GM12878 (cell line): ENCODE measurements around the gene RELT. TPM values are rescaled to one million over a fixed set of nuclear protein-coding genes. Genes with fewer than 3 reads are reported as not detected.

Source experiments
- ATF7 ChIP-seq: fragments of 450-650 bp; IDR thresholded peaks from 2 replicates; pipeline ENCODE4 v1.6.1; 2016; ENCODE audit warnings: low read depth, mild to moderate bottlenecking
- BHLHE40 ChIP-seq, 2 experiments: fragments of 450-650 bp in 1 of 2; IDR thresholded peaks; 2 replicates each; pipeline ENCODE4 v1.6.1; 2011 to 2017; ENCODE audit warnings: low read depth in 2 of 2, borderline replicate concordance in 1 of 2, improper control_type of control experiment in 1 of 2, low read length in 1 of 2, mild to moderate bottlenecking in 1 of 2
- CHD1 ChIP-seq: IDR thresholded peaks from 2 replicates; pipeline ENCODE4 v1.6.1; 2012; ENCODE audit warnings: low read depth, low read length, improper control_type of control experiment
- DPF2 ChIP-seq: fragments of 450-650 bp; IDR thresholded peaks from 2 replicates; pipeline ENCODE4 v1.6.1; 2017; ENCODE audit warnings: mild to moderate bottlenecking
- GATAD2B ChIP-seq: fragments of 450-650 bp; conservative IDR thresholded peaks from 2 replicates; pipeline ENCODE4 v1.6.1; 2017; ENCODE audit warnings: low read depth, mild to moderate bottlenecking, moderate library complexity
- HDAC2 ChIP-seq: fragments of 200-600 bp; sonication (generic); IDR thresholded peaks from 2 replicates; pipeline ENCODE4 v1.6.1; 2017
- MTA2 ChIP-seq: fragments of 450-650 bp; IDR thresholded peaks from 2 replicates; pipeline ENCODE4 v1.6.1; 2016; ENCODE audit warnings: low read depth, mild to moderate bottlenecking, moderate library complexity
- PRDM15 ChIP-seq: fragments of 450-650 bp; formaldehyde crosslinking; IDR thresholded peaks from 2 replicates; pipeline ENCODE4 v1.4.0; 2020; ENCODE audit warnings: mild to moderate bottlenecking, moderate library complexity
- RBBP5 ChIP-seq: fragments of 200-600 bp; sonication (generic); conservative IDR thresholded peaks from 2 replicates; pipeline ENCODE4 v1.6.1; 2016
- RFX5 ChIP-seq: IDR thresholded peaks from 2 replicates; pipeline ENCODE4 v1.6.1; 2011; ENCODE audit warnings: low read depth, low read length, improper control_type of control experiment
- TBL1XR1 ChIP-seq: IDR thresholded peaks from 2 replicates; pipeline ENCODE4 v1.6.1; 2012; ENCODE audit warnings: low read depth, low read length, improper control_type of control experiment
- TCF3 ChIP-seq: IDR thresholded peaks from 2 replicates; pipeline ENCODE4 v1.6.1; 2012; ENCODE audit warnings: low read depth, mild to moderate bottlenecking, low read length, borderline replicate concordance; ENCODE audit not compliant: insufficient read depth
- USF1 ChIP-seq: IDR thresholded peaks from 2 replicates; pipeline ENCODE4 v1.6.1; 2011; ENCODE audit warnings: borderline replicate concordance, low read depth, mild to moderate bottlenecking, moderate library complexity, mixed read lengths, low read length; ENCODE audit not compliant: insufficient read depth; ENCODE audit errors: extremely low read length
- ZBTB40 ChIP-seq: fragments of 450-650 bp; IDR thresholded peaks from 2 replicates; pipeline ENCODE4 v1.6.1; 2016; ENCODE audit warnings: mild to moderate bottlenecking, moderate library complexity, borderline replicate concordance
- ZNF274 ChIP-seq: IDR thresholded peaks from one replicate; pipeline ENCODE4 v1.8.0; 2011; ENCODE audit not compliant: insufficient read length, insufficient read depth
- ZZZ3 ChIP-seq: IDR thresholded peaks from 2 replicates; pipeline ENCODE4 v1.6.1; 2011; ENCODE audit warnings: low read depth; ENCODE audit not compliant: control insufficient read depth, insufficient read length
- polyA plus RNA-seq, 11 experiments: library from polyadenylated mRNA; depleted of rRNA in 4 of 11; unstranded in 6 of 11; stranded (reverse) in 5 of 11; fragments of >200 nt; fragmentation: Nextera tagmentation in 4 of 11; fragmentation: Illumina TruSeq in 1 of 11; extraction: Ambion mirVana in 4 of 11; extraction: Trizol in 1 of 11; gene quantifications; 1 replicate in 1 of 11; 2 replicates in 10 of 11; pipeline versions ENCODE4 v1.2.1 to v1.2.3, GENCODE V29; 2011 to 2016; ENCODE audit warnings: inconsistent platforms in 2 of 11, missing spikeins in 2 of 11, low read depth in 1 of 11
- total RNA-seq, 4 experiments: library from RNA; depleted of rRNA in 3 of 4; stranded (reverse); fragments of >200 nt in 3 of 4; fragmentation: Illumina TruSeq in 1 of 4; extraction: Trizol in 1 of 4; gene quantifications; 2 replicates each; pipeline versions ENCODE4 v1.2.1 to v1.2.3, GENCODE V29; 2013 to 2021
- TF ChIP-seq, protein P1 (sequence below): IDR thresholded peaks from 2 replicates; pipeline ENCODE4 v1.6.1; 2011; ENCODE audit warnings: low read depth, low read length, improper control_type of control experiment, borderline replicate concordance
- TF ChIP-seq, protein P2 (sequence below): fragments of 450-650 bp; IDR thresholded peaks from 2 replicates; pipeline ENCODE4 v1.6.1; 2017; ENCODE audit warnings: mild to moderate bottlenecking

Gene RELT
- total and polyA plus RNA-seq, 10 of the 15 experiments (the other 5 are each of a cell fraction or from before 2014, with no cell fraction given) = 1.2 to 28.5 (median 10.8) TPM

GRCh38 chr11:73383249-73384124 is 7.3 kb downstream of the RELT start (continued):
- TF ChIP-seq GATAD2B = no peak
- TF ChIP-seq, protein P1, sequence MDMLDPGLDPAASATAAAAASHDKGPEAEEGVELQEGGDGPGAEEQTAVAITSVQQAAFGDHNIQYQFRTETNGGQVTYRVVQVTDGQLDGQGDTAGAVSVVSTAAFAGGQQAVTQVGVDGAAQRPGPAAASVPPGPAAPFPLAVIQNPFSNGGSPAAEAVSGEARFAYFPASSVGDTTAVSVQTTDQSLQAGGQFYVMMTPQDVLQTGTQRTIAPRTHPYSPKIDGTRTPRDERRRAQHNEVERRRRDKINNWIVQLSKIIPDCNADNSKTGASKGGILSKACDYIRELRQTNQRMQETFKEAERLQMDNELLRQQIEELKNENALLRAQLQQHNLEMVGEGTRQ = no peak
- TF ChIP-seq RBBP5 = no peak
- TF ChIP-seq DPF2 = peak; percentile 88
- TF ChIP-seq ZNF274 = no peak
- TF ChIP-seq MTA2 = 0 out of 2 replicates have a peak, but pooled peaks have one; percentile 9
- TF ChIP-seq TCF3 = no peak
- no peak for TF ChIP-seq ATF7
- no peak for TF ChIP-seq HDAC2
- TF ChIP-seq TBL1XR1 = no peak
- no peak for TF ChIP-seq ZBTB40
- TF ChIP-seq, protein P2, sequence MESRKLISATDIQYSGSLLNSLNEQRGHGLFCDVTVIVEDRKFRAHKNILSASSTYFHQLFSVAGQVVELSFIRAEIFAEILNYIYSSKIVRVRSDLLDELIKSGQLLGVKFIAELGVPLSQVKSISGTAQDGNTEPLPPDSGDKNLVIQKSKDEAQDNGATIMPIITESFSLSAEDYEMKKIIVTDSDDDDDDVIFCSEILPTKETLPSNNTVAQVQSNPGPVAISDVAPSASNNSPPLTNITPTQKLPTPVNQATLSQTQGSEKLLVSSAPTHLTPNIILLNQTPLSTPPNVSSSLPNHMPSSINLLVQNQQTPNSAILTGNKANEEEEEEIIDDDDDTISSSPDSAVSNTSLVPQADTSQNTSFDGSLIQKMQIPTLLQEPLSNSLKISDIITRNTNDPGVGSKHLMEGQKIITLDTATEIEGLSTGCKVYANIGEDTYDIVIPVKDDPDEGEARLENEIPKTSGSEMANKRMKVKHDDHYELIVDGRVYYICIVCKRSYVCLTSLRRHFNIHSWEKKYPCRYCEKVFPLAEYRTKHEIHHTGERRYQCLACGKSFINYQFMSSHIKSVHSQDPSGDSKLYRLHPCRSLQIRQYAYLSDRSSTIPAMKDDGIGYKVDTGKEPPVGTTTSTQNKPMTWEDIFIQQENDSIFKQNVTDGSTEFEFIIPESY = no peak
- no peak for TF ChIP-seq RFX5
- TF ChIP-seq PRDM15 (CRISPR knock-in tag) = no peak
- TF ChIP-seq ZZZ3 = no peak
- no peak for TF ChIP-seq CHD1
- TF ChIP-seq USF1 = no peak
- TF ChIP-seq BHLHE40 (IDR thresholded peaks at IDR 0.05; ENCODE audit: borderline replicate concordance in 1 of 2, low read depth in 2 of 2, low read length in 1 of 2) = no peak
